HG03108 (cell line): ENCODE measurements around the gene CRTC3.
"Not testable (repeated sequence)": the region's sequence is repeated elsewhere in the genome, so short reads cannot be mapped to it uniquely, and the experiment has no call there.

ENCODE experiments used
- ATAC-seq: cut with Tn5 transposase; IDR thresholded peaks from one replicate; pipeline ENCODE4 v1.9.1; 2021; ENCODE audit warnings: moderate library complexity; ENCODE audit not compliant: unreplicated experiment

CRTC3 gene

GRCh38 chr15:90645873-90646575, 116.3 kb downstream of the CRTC3 start:
- no peak for ATAC-seq

- ATAC-seq = no peak
Measured at GRCh38 chr15:90646662-90647305, 117.1 kb downstream of the CRTC3 start.

GRCh38 chr15:90647326-90647725, 117.6 kb downstream of the CRTC3 start:
- no peak for ATAC-seq

- ATAC-seq = peak; percentile 52
Measured at GRCh38 chr15:90648137-90649070, 118.7 kb downstream of the CRTC3 start.

GRCh38 chr15:90650117-90650955, 120.6 kb downstream of the CRTC3 start:
- no peak for ATAC-seq

GRCh38 chr15:90650956-90651689, 121.4 kb downstream of the CRTC3 start:
- ATAC-seq = no peak

- no peak for ATAC-seq
Measured at GRCh38 chr15:90654233-90655136, 124.8 kb downstream of the CRTC3 start.

GRCh38 chr15:90657520-90658172, 127.9 kb downstream of the CRTC3 start:
- ATAC-seq = not testable (repeated sequence)

- ATAC-seq = no peak
Measured at GRCh38 chr15:90659481-90659880, 129.8 kb downstream of the CRTC3 start.

- peak; percentile 59 for ATAC-seq
Measured at GRCh38 chr15:90660195-90660998, 130.7 kb downstream of the CRTC3 start.

GRCh38 chr15:90660999-90661330, 131.2 kb downstream of the CRTC3 start:
- not testable (repeated sequence) for ATAC-seq

- not testable (repeated sequence) for ATAC-seq
Measured at GRCh38 chr15:90664081-90664461, 134.3 kb downstream of the CRTC3 start.

GRCh38 chr15:90664650-90665287, 135.0 kb downstream of the CRTC3 start:
- peak; percentile 5 for ATAC-seq

GRCh38 chr15:90665288-90666134, 135.8 kb downstream of the CRTC3 start:
- peak; percentile 47 for ATAC-seq

- no peak for ATAC-seq
Measured at GRCh38 chr15:90666135-90666909, 136.6 kb downstream of the CRTC3 start.
